ENCODE measurements around the gene RNF167. TPM values are rescaled to one million over a fixed set of nuclear protein-coding genes. Genes with fewer than 3 reads are reported as not detected.

Gene RNF167
- polyA plus RNA-seq, 1 donor (not counting 4 experiments of a cell fraction or from before 2014, with no cell fraction given), result 101 TPM

- no peaks in the 10 kb centered on the region for H3K9me1 ChIP-seq (ENCODE audit: control insufficient read depth, extremely low read depth, insufficient read depth, low read length)
- H2AFZ ChIP-seq (ENCODE audit: control insufficient read depth, low read length), result no peak overlapping the region
- no peaks in the 10 kb centered on the region for H3K27me3 ChIP-seq (ENCODE audit: control insufficient read depth, extremely low read depth, insufficient read depth, low read length)
- peak overlapping the region; percentile 94 for H3K9ac ChIP-seq (ENCODE audit: control insufficient read depth, extremely low read depth, insufficient read depth, low read length)
- DNase-seq (ENCODE audit: low read depth, low spot score) (no peak), FAIRE-seq (no peak)
- no peaks in the 10 kb centered on the region for H3K9me3 ChIP-seq (ENCODE audit: control insufficient read depth, low read depth, low read length)
- peak overlapping the region; percentile 100 for H3K4me2 ChIP-seq (ENCODE audit: control insufficient read depth, extremely low read depth, insufficient read depth, low read depth, low read length)
- H3K4me1 ChIP-seq (ENCODE audit: control insufficient read depth, extremely low read depth, insufficient read depth, low read length), result peaks cover 40% of the 10 kb centered on the region
- peaks cover 27 to 34% of the 10 kb centered on the region in 2 experiments for H3K36me3 ChIP-seq (ENCODE audit: control insufficient read depth in 2 of 2, extremely low read depth in 1 of 2, insufficient read depth in 2 of 2, low read length in 2 of 2)
- peak overlapping the region; percentile 96 to 99 (median 97) for H3K4me3 ChIP-seq (ENCODE audit: control insufficient read depth in 2 of 3, extremely low read depth in 1 of 3, insufficient read depth in 2 of 3, low read depth in 1 of 3, low read length in 3 of 3)
- peaks cover 52% of the 10 kb centered on the region for H3K79me2 ChIP-seq (ENCODE audit: control insufficient read depth, insufficient read depth, low read length)
- peaks cover 15% of the 10 kb centered on the region for H4K20me1 ChIP-seq (ENCODE audit: control insufficient read depth, extremely low read depth, insufficient read depth, low read length)
- peak overlapping the region; percentile 89 for H3K27ac ChIP-seq (ENCODE audit: control insufficient read depth, insufficient read depth, low read length)
- TF ChIP-seq CTCF (optimal IDR thresholded peaks at IDR 0.05 in 1 of 3, IDR thresholded peaks at IDR 0.05 in 1 of 3, conservative IDR thresholded peaks at IDR 0.05 in 1 of 3; ENCODE audit: extremely low read depth in 1 of 3, insufficient read depth in 2 of 3, low read length in 3 of 3) (no peak), EZH2 (IDR thresholded peaks at IDR 0.05; ENCODE audit: low read length) (no peak)
- dilution Hi-C loops (cut with MboI; ENCODE audit: extremely low pct_ligation_motif_present, low sequenced_read_pairs), result loop anchor here (10.0 kb wide), 1 partner anchor 58 kb away; no protein-coding TSS in a partner anchor
Observed at GRCh38 chr17:4946312-4946976, 6.4 kb downstream of the RNF167 start.

DNA sequence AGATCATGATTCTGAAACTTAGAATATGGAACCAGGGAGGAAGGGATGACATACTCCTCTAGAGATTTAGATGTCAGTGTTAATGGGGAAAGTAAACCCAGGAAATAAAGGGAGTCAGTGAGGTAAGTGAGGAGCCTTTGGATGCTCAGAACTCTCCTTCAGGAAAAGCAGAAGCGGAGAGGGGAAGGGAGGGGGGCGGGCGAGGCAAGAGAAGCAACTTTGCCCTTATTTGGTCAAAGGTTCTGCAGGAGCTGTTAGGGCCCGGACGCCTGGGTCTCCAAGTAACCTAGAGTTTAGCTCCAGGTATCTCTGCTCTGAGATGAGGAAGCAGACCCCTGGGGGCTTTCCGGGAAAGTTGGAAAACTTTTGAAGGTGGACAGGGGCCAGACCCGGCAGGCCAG is 6.9 kb downstream of the RNF167 start:
- no peak for FAIRE-seq
- Histone ChIP-seq H3K27me3 (ENCODE audit: control insufficient read depth, extremely low read depth, insufficient read depth, low read length) (no peaks in the 10 kb centered on the region), H3K36me3 (ENCODE audit: control insufficient read depth in 2 of 2, extremely low read depth in 1 of 2, insufficient read depth in 2 of 2, low read length in 2 of 2) (peaks cover 27 to 34% of the 10 kb centered on the region in 2 experiments)

More for the DNA sequence above, 6.9 kb downstream of the RNF167 start:
- TF ChIP-seq CTCF (optimal IDR thresholded peaks at IDR 0.05 in 1 of 3, IDR thresholded peaks at IDR 0.05 in 1 of 3, conservative IDR thresholded peaks at IDR 0.05 in 1 of 3; ENCODE audit: extremely low read depth in 1 of 3, insufficient read depth in 2 of 3, low read length in 3 of 3) (no peak), EZH2 (IDR thresholded peaks at IDR 0.05; ENCODE audit: low read length) (no peak)
- H3K4me3 ChIP-seq (ENCODE audit: control insufficient read depth in 2 of 3, extremely low read depth in 1 of 3, insufficient read depth in 2 of 3, low read depth in 1 of 3, low read length in 3 of 3), result peak overlapping the region; percentile 96 to 99 (median 97)
- H3K79me2 ChIP-seq (ENCODE audit: control insufficient read depth, insufficient read depth, low read length), result peaks cover 46% of the 10 kb centered on the region
- peaks cover 15% of the 10 kb centered on the region for H4K20me1 ChIP-seq (ENCODE audit: control insufficient read depth, extremely low read depth, insufficient read depth, low read length)
- dilution Hi-C loops (cut with MboI; ENCODE audit: extremely low pct_ligation_motif_present, low sequenced_read_pairs), result loop anchor here (10.0 kb wide), 1 partner anchor 58 kb away; no protein-coding TSS in a partner anchor
- peak overlapping the region; percentile 94 for H3K9ac ChIP-seq (ENCODE audit: control insufficient read depth, extremely low read depth, insufficient read depth, low read length)
- peak overlapping the region; percentile 89 for H3K27ac ChIP-seq (ENCODE audit: control insufficient read depth, insufficient read depth, low read length)
- H3K4me2 ChIP-seq (ENCODE audit: control insufficient read depth, extremely low read depth, insufficient read depth, low read depth, low read length), result peak overlapping the region; percentile 100
- peaks cover 35% of the 10 kb centered on the region for H3K4me1 ChIP-seq (ENCODE audit: control insufficient read depth, extremely low read depth, insufficient read depth, low read length)
- DNase-seq (ENCODE audit: low read depth, low spot score), result no peak
- no peaks in the 10 kb centered on the region for H3K9me1 ChIP-seq (ENCODE audit: control insufficient read depth, extremely low read depth, insufficient read depth, low read length)
- H2AFZ ChIP-seq (ENCODE audit: control insufficient read depth, low read length), result no peak overlapping the region
- no peaks in the 10 kb centered on the region for H3K9me3 ChIP-seq (ENCODE audit: control insufficient read depth, low read depth, low read length)

Data from keratinocyte (primary cell).